Heart left ventricle (tissue), 13 donors: ENCODE data around the gene FBXL7.

Experiments
- CTCF ChIP-seq, 12 donors: fragments of 200-600 bp; sonication (generic) in 4 of 12; IDR thresholded peaks; one replicate each; pipeline versions ENCODE4 v1.5.0 to v1.8.0; 2018 to 2022; ENCODE audit warnings: antibody characterized with exemption in 12 of 12, mild to moderate bottlenecking in 5 of 12
- POLR2A ChIP-seq, 2 donors: fragments of 450-650 bp; IDR thresholded peaks; one replicate each; pipeline ENCODE4 v1.6.1; 2017; ENCODE audit warnings: antibody characterized with exemption in 2 of 2, mild to moderate bottlenecking in 2 of 2, moderate library complexity in 2 of 2
- donor health status: ischemic (EF 13 %, LVEDD 7.1; RV severe dilation, severe dysfunction).
- donor health status: DM: no; HTN: yes; CAD: no.
- donor health status: DM: no; HTN: no; CAD: no.
- donor health status: ischemic (EF 25% LVEDD 6.9; RV normal size, moderate dysfunction).
- donor health status: ischemic (EF 25% LVEDD 5.7; RV mildly dilated, moderate dysfunction).
- donor health status: ischemic (EF 35%, LVEDD 5.7; RV mildly dilated, moderate dysfunction).
- donor health status: nonischemic (EF 11% LVEDD 7.7; RV severe dilation, severe dysfunction).
- donor health status: DM: yes; HTN: yes; CAD: no.
- donor health status: PGD.
- donor health status: ischemic (EF 29% LVEDD 5.4; RV normal size, mild dysfunction).
- donor health status: nonischemic (EF 23%, LVEDD 6.1; RV moderate dilation, normal function).

GRCh38 chr5:15731699-15732098 lies 231.7 kb downstream of the FBXL7 start:
- TF ChIP-seq CTCF (IDR thresholded peaks at IDR 0.05), result no peak
- TF ChIP-seq POLR2A (IDR thresholded peaks at IDR 0.05), result no peak
